Measurements from ENCODE around the gene TMEM202.
"Not testable (repeated sequence)": the region's sequence is repeated elsewhere in the genome, so short reads cannot be mapped to it uniquely, and the experiment has no call there.

Gene TMEM202

GRCh38 chr15:72404841-72405240 is 6.7 kb downstream of the TMEM202 start:
- DNase-seq: no peak

- DNase-seq: no peak
These were observed 8.8 kb downstream of the TMEM202 start for GRCh38 chr15:72406936-72407335.

- no peak for DNase-seq
These were observed 13.0 kb downstream of the TMEM202 start for GRCh38 chr15:72411111-72411510.

- DNase-seq: no peak
These were observed 13.4 kb downstream of the TMEM202 start for GRCh38 chr15:72411544-72411943.

- DNase-seq: not testable (repeated sequence)
These were observed 15.2 kb downstream of the TMEM202 start for GRCh38 chr15:72413337-72413736.

GRCh38 chr15:72415304-72415703 is 17.2 kb downstream of the TMEM202 start:
- no peak for DNase-seq

- not testable (repeated sequence) for DNase-seq
These were observed 21.7 kb downstream of the TMEM202 start for GRCh38 chr15:72419768-72420167.

GRCh38 chr15:72420576-72420975 is 22.5 kb downstream of the TMEM202 start:
- DNase-seq: no peak

GRCh38 chr15:72421484-72421883 is 23.4 kb downstream of the TMEM202 start:
- DNase-seq: no peak

- DNase-seq: no peak
These were observed 25.2 kb downstream of the TMEM202 start for GRCh38 chr15:72423256-72423655.

- DNase-seq: no peak
These were observed 28.6 kb downstream of the TMEM202 start for GRCh38 chr15:72426753-72427152.

- DNase-seq: no peak
These were observed 39.7 kb downstream of the TMEM202 start for GRCh38 chr15:72437650-72438316.

- DNase-seq: not testable (repeated sequence)
These were observed 44.7 kb downstream of the TMEM202 start for GRCh38 chr15:72442848-72443247.

GRCh38 chr15:72445426-72445825 is 47.3 kb downstream of the TMEM202 start:
- DNase-seq: no peak

GRCh38 chr15:72450805-72451204 is 52.7 kb downstream of the TMEM202 start:
- no peak for DNase-seq

- no peak for DNase-seq
These were observed 53.1 kb downstream of the TMEM202 start for GRCh38 chr15:72451224-72451623.

GRCh38 chr15:72456684-72457083 is 58.6 kb downstream of the TMEM202 start:
- no peak for DNase-seq

Data from CD4-positive, alpha-beta T cell treated with Interleukin-17A for 4 hours (primary cell).